Measurements from ENCODE around the gene COLQ. TPM values are rescaled to one million over a fixed set of nuclear protein-coding genes. Genes with fewer than 3 reads are reported as not detected.
"Not testable (repeated sequence)": the region's sequence is repeated elsewhere in the genome, so short reads cannot be mapped to it uniquely, and the experiment has no call there.

The COLQ gene
- total and polyA plus RNA-seq, 4 donors, result 0.27 to 2.6 (median 0.67) TPM

- 96% methylated on average over 1 of the region's 1 CpG for WGBS
- H3K4me3 ChIP-seq (ENCODE audit: low read depth in 1 of 3, low read length in 3 of 3), result no peak overlapping the region
- H3K27me3 ChIP-seq (ENCODE audit: control insufficient read depth in 4 of 4, insufficient read depth in 4 of 4, low read length in 3 of 4), result no peaks in the 10 kb centered on the region
- no peaks in the 10 kb centered on the region for H3K9me3 ChIP-seq (ENCODE audit: control insufficient read depth in 4 of 4, low read length in 3 of 4)
- H3K36me3 ChIP-seq (ENCODE audit: control insufficient read depth in 4 of 4, insufficient read depth in 3 of 4, low read depth in 1 of 4, low read length in 3 of 4), result peaks cover 0 to 2% (median 0%) of the 10 kb centered on the region in 4 donors
- no peak overlapping the region for H3K9ac ChIP-seq (ENCODE audit: low read depth in 1 of 2, low read length in 2 of 2)
- TF ChIP-seq FOXA2 (IDR thresholded peaks at IDR 0.05) (no peak), SP1 (IDR thresholded peaks at IDR 0.05) (no peak), RXRA (IDR thresholded peaks at IDR 0.05) (no peak), REST (IDR thresholded peaks at IDR 0.05) (no peak), HNF4A (conservative IDR thresholded peaks at IDR 0.05) (no peak)
- no peak overlapping the region for H3K27ac ChIP-seq (ENCODE audit: low read depth in 1 of 2, low read length in 2 of 2)
- no peak for DNase-seq (ENCODE audit: low spot score)
- H3K4me1 ChIP-seq (ENCODE audit: control insufficient read depth in 4 of 4, insufficient read depth in 4 of 4, low read length in 3 of 4), result no peaks in the 10 kb centered on the region
Measured at GRCh38 chr3:15535732-15536131, 14.2 kb upstream of the COLQ start.

GRCh38 chr3:15532614-15533013, 11.1 kb upstream of the COLQ start:
- not testable (repeated sequence) for H3K36me3 ChIP-seq (ENCODE audit: control insufficient read depth in 4 of 4, insufficient read depth in 3 of 4, low read depth in 1 of 4, low read length in 3 of 4); H3K4me3 ChIP-seq (ENCODE audit: low read depth in 1 of 3, low read length in 3 of 3); H3K4me1 ChIP-seq (ENCODE audit: control insufficient read depth in 4 of 4, insufficient read depth in 4 of 4, low read length in 3 of 4); H3K9ac ChIP-seq (ENCODE audit: low read depth in 1 of 2, low read length in 2 of 2); H3K27ac ChIP-seq (ENCODE audit: low read depth in 1 of 2, low read length in 2 of 2); DNase-seq (ENCODE audit: low spot score); H3K9me3 ChIP-seq (ENCODE audit: control insufficient read depth in 4 of 4, low read length in 3 of 4); H3K27me3 ChIP-seq (ENCODE audit: control insufficient read depth in 4 of 4, insufficient read depth in 4 of 4, low read length in 3 of 4)
- 97% methylated on average over 2 of the region's 2 CpGs for whole genome bisulfite sequencing

- 100% methylated on average over 1 of the region's 1 CpG for WGBS
- H3K27ac ChIP-seq (ENCODE audit: low read depth in 1 of 2, low read length in 2 of 2), result no peak overlapping the region
- TF ChIP-seq SP1 (IDR thresholded peaks at IDR 0.05) (no peak), RAD21 (IDR thresholded peaks at IDR 0.05) (no peak), FOXA1 (IDR thresholded peaks at IDR 0.05) (no peak), JUND (IDR thresholded peaks at IDR 0.05) (no peak), HNF4A (conservative IDR thresholded peaks at IDR 0.05) (no peak), GABPA (IDR thresholded peaks at IDR 0.05 in 1 of 2, conservative IDR thresholded peaks at IDR 0.05 in 1 of 2) (no peak), TAF1 (conservative IDR thresholded peaks at IDR 0.05) (no peak), MAX (IDR thresholded peaks at IDR 0.05) (no peak), EGR1 (IDR thresholded peaks at IDR 0.05; ENCODE audit: low read depth in 2 of 2) (no peak), YY1 (IDR thresholded peaks at IDR 0.05) (no peak), NR2F2 (IDR thresholded peaks at IDR 0.05) (no peak), RXRA (IDR thresholded peaks at IDR 0.05) (no peak), REST (IDR thresholded peaks at IDR 0.05) (no peak)
Measured at GRCh38 chr3:15531346-15531745, 9.8 kb upstream of the COLQ start.

More at GRCh38 chr3:15531346-15531745, 9.8 kb upstream of the COLQ start:
- no peak for DNase-seq (ENCODE audit: low spot score)
- Histone ChIP-seq H3K27me3 (ENCODE audit: control insufficient read depth in 4 of 4, insufficient read depth in 4 of 4, low read length in 3 of 4) (no peaks in the 10 kb centered on the region), H3K36me3 (ENCODE audit: control insufficient read depth in 4 of 4, insufficient read depth in 3 of 4, low read depth in 1 of 4, low read length in 3 of 4) (peaks cover 0 to 2% (median 0%) of the 10 kb centered on the region in 4 donors), H3K9ac (ENCODE audit: low read depth in 1 of 2, low read length in 2 of 2) (no peak overlapping the region), H3K4me3 (ENCODE audit: low read depth in 1 of 3, low read length in 3 of 3) (no peak overlapping the region), H3K9me3 (ENCODE audit: control insufficient read depth in 4 of 4, low read length in 3 of 4) (no peaks in the 10 kb centered on the region), H3K4me1 (ENCODE audit: control insufficient read depth in 4 of 4, insufficient read depth in 4 of 4, low read length in 3 of 4) (no peaks in the 10 kb centered on the region)
